ENCODE results near the gene STRA6. TPM values are rescaled to one million over a fixed set of nuclear protein-coding genes. Genes with fewer than 3 reads are reported as not detected.

Gene STRA6
- total and polyA plus RNA-seq, 2 donors (not counting 1 experiment from before 2014, with no cell fraction given): not detected

DNA sequence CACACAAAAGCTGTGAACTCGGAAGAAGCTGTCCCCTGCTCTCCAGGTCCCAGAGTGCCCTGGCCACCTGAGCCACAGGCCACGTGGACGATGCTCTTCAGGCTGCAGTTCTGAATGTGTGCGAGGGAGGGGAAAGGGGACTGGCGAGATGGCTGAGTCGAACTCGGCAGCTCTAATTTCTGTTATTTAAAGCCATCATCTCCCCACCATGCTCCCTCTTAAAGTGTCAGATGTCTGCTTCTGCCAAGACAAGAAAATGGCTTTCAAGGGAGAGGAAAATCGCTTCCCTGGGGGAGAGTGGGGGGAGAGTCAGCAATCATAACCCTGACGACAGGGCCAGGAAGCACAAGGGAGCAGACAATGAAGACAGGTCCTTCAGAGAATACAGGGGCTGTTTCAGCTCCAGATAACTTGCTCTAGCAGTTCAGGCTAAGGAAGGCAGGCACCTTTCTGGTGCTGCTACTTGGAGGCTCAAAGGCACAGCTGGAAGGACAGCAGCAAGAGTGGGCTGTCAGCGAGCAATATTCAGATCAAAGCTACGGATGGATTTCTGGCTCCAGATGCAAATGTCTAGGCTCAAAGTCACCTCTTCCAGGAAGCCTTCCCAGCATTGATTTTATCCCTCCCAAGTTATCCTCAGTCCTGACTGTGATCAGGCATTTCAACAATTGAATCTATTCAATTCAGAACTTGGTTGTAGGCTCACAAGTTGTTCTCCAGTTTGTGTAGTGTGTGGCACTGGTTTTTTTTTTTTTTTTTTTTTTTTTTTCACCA is 18.1 kb upstream of the STRA6 start:
- peaks cover 42% of the 10 kb centered on the region for H3K27me3 Mint-ChIP-seq
- Histone ChIP-seq H4K20me1 (ENCODE audit: control insufficient read depth, insufficient read depth, low read length, poor library complexity, severe bottlenecking) (no peaks in the 10 kb centered on the region), H3K27ac (ENCODE audit: low read length in 2 of 2) (no peak overlapping the region), H3K4me1 (ENCODE audit: control insufficient read depth in 2 of 2, insufficient read depth in 2 of 2, low read length in 2 of 2) (no peaks in the 10 kb centered on the region), H3K36me3 (replicated peaks in 1 of 2; ENCODE audit: control extremely low read depth in 1 of 2, control insufficient read depth in 1 of 2, extremely low read depth in 1 of 2, insufficient read depth in 2 of 2, low read length in 1 of 2) (no peaks in the 10 kb centered on the region), H3K79me2 (ENCODE audit: control insufficient read depth, insufficient read depth, low read length) (no peaks in the 10 kb centered on the region), H3K27me3 (replicated peaks in 1 of 4; ENCODE audit: control extremely low read depth in 1 of 4, control insufficient read depth in 3 of 4, insufficient read depth in 4 of 4, low read length in 3 of 4) (peaks cover 0 to 9% (median 1%) of the 10 kb centered on the region in 4 experiments), H3K9me3 (ENCODE audit: control extremely low read depth in 1 of 3, control insufficient read depth in 2 of 3, insufficient read depth in 1 of 3, low read length in 2 of 3) (no peaks in the 10 kb centered on the region), H2AFZ (ENCODE audit: insufficient read depth, low read depth, low read length, poor library complexity, severe bottlenecking) (no peak overlapping the region), H3K9ac (ENCODE audit: low read length) (no peak overlapping the region), H3K4me2 (replicated peaks; ENCODE audit: low read depth, low read length, poor library complexity, severe bottlenecking) (no peak overlapping the region), H3K4me3 (ENCODE audit: control extremely low read depth in 1 of 5, extremely low read depth in 1 of 5, insufficient read depth in 1 of 5, low read depth in 2 of 5, low read length in 4 of 5) (no peak overlapping the region)
- intact Hi-C loops (cut with micrococcal nuclease): no loop called here
- ChIA-PET POLR2A (no interaction called here), CTCF (interaction anchor here (0.6 kb wide), 1 partner anchor 593 kb away, joined by 3 read pairs; no protein-coding TSS in a partner anchor)
- 73% methylated on average over 5 of the region's 11 CpGs for WGBS (ENCODE audit: insufficient coverage)
- no peaks in the 10 kb centered on the region for H3K9me3 Mint-ChIP-seq (ENCODE audit: insufficient read depth)
- TF ChIP-seq, protein P1, sequence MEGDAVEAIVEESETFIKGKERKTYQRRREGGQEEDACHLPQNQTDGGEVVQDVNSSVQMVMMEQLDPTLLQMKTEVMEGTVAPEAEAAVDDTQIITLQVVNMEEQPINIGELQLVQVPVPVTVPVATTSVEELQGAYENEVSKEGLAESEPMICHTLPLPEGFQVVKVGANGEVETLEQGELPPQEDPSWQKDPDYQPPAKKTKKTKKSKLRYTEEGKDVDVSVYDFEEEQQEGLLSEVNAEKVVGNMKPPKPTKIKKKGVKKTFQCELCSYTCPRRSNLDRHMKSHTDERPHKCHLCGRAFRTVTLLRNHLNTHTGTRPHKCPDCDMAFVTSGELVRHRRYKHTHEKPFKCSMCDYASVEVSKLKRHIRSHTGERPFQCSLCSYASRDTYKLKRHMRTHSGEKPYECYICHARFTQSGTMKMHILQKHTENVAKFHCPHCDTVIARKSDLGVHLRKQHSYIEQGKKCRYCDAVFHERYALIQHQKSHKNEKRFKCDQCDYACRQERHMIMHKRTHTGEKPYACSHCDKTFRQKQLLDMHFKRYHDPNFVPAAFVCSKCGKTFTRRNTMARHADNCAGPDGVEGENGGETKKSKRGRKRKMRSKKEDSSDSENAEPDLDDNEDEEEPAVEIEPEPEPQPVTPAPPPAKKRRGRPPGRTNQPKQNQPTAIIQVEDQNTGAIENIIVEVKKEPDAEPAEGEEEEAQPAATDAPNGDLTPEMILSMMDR (IDR thresholded peaks at IDR 0.05): no peak
- no peak for TF ChIP-seq EZH2 (IDR thresholded peaks at IDR 0.05; ENCODE audit: borderline replicate concordance, insufficient read depth, low read depth, low read length, poor library complexity, severe bottlenecking)
- no peaks in the 10 kb centered on the region for H3K4me1 Mint-ChIP-seq
- H3K27ac Mint-ChIP-seq: no peak overlapping the region
- DNase-seq: no peak
- ATAC-seq (ENCODE audit: low read depth): no peak
- H3K4me3 Mint-ChIP-seq: no peak overlapping the region
